Duodenal mucosa (tissue), 2 donors: ENCODE results near the gene NDUFA1.
"Not testable (repeated sequence)": the region's sequence is repeated elsewhere in the genome, so short reads cannot be mapped to it uniquely, and the experiment has no call there.

Experiments
- H3K27ac ChIP-seq: one replicate; pipeline ENCODE4 v1.7.0; 2013; ENCODE audit warnings: low read depth, low read length
- H3K27me3 ChIP-seq, 2 donors: one replicate each; pipeline ENCODE4 v1.7.0; 2013; ENCODE audit warnings: low read length in 2 of 2, control low read depth in 1 of 2; ENCODE audit not compliant: insufficient read depth in 2 of 2, control insufficient read depth in 1 of 2
- H3K36me3 ChIP-seq, 2 donors: one replicate each; pipeline ENCODE4 v1.7.0; 2013; ENCODE audit warnings: low read length in 2 of 2, control low read depth in 1 of 2; ENCODE audit not compliant: insufficient read depth in 2 of 2, control insufficient read depth in 1 of 2
- H3K4me1 ChIP-seq, 2 donors: one replicate each; pipeline ENCODE4 v1.7.0; 2013; ENCODE audit warnings: low read length in 2 of 2, control low read depth in 1 of 2; ENCODE audit not compliant: insufficient read depth in 2 of 2, control insufficient read depth in 1 of 2
- H3K4me3 ChIP-seq, 2 donors: one replicate each; pipeline ENCODE4 v1.7.0; 2013; ENCODE audit warnings: low read length in 2 of 2, low read depth in 1 of 2
- H3K9ac ChIP-seq, 2 donors: one replicate each; pipeline ENCODE4 v1.7.0; 2013; ENCODE audit warnings: low read length in 2 of 2, low read depth in 1 of 2
- H3K9me3 ChIP-seq, 2 donors: one replicate each; pipeline ENCODE4 v1.7.0; 2013; ENCODE audit warnings: low read length in 2 of 2, control low read depth in 1 of 2; ENCODE audit not compliant: control insufficient read depth in 1 of 2

The NDUFA1 gene

GRCh38 chrX:119878740-119879139 lies 7.1 kb downstream of the NDUFA1 start:
- H3K36me3 ChIP-seq: peaks cover 4 to 13% of the 10 kb centered on the region in 2 donors
- H3K9ac ChIP-seq: no peak overlapping the region
- no peaks in the 10 kb centered on the region for H3K9me3 ChIP-seq
- H3K4me1 ChIP-seq: no peaks in the 10 kb centered on the region
- no peaks in the 10 kb centered on the region for H3K27me3 ChIP-seq
- no peak overlapping the region for H3K27ac ChIP-seq
- H3K4me3 ChIP-seq: no peak overlapping the region

DNA sequence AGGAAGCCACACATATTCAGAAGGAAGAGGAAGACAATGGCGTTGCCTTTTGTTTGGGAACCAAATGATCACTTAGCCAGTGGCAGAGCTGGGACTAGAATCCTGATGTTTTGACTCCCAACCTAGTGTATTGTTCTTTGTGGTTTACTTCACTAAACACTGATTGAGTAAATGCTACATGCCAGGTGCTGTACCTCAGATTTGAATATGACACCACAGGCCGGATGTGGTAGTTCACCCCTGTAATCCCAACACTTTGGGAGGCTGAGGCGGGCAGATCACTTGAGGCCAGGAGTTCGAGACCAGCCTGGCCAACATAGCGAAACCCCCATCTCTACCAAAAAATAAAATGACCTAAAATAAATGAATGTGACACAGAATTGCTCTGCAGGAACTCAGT lies 8.4 kb downstream of the NDUFA1 start:
- peaks cover 4 to 10% of the 10 kb centered on the region in 2 donors for H3K36me3 ChIP-seq
- H3K27me3 ChIP-seq: no peaks in the 10 kb centered on the region
- no peaks in the 10 kb centered on the region for H3K4me1 ChIP-seq
- no peak overlapping the region for H3K4me3 ChIP-seq
- no peak overlapping the region for H3K9ac ChIP-seq
- H3K9me3 ChIP-seq: no peaks in the 10 kb centered on the region
- H3K27ac ChIP-seq: no peak overlapping the region

DNA sequence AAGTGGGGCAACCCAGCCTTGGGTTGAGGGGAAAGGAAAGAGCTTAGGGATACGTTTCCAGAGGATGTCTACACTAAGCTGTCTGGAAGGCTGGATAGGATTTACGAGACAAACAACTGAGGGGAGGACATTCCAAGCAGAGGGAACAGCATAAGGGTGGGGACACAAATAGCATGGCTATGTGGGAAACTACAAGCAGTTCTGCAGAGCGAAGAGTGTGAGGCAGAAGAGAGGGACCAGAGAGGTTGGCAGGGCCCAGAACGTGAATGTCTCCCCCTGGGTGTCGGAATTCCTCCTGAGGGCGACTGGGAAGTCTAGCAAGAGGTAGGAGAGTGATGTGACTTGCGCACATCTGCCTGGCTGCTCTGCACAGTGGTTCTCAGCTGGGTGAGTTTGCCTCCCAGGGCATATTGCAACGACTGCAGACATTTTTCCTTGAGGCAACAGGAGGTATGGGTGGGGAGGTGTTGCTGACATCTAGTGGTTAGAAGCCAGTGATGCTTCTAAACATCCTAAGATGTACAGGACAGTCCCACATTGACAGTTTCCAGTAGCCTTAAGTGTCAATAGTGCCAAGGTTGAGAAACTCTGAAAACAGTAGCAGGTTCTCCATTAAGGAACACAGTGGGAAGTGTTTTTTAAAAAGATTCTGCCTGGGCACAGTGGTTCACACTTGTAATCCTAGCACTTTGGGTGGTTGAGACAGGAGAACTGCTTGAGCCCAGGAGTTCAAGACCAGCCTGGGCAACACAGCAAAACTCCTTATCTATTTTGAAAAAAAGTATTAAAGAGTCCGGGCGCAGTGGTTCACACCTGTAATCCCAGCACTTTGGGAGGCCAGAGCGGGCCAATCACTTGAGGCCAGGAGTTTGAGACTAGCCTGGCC lies 9.2 kb downstream of the NDUFA1 start:
- no peak overlapping the region for H3K4me3 ChIP-seq
- H3K9ac ChIP-seq: no peak overlapping the region
- H3K4me1 ChIP-seq: no peaks in the 10 kb centered on the region
- peaks cover 4 to 8% of the 10 kb centered on the region in 2 donors for H3K36me3 ChIP-seq
- H3K27me3 ChIP-seq: no peaks in the 10 kb centered on the region
- no peaks in the 10 kb centered on the region for H3K9me3 ChIP-seq
- no peak overlapping the region for H3K27ac ChIP-seq

DNA sequence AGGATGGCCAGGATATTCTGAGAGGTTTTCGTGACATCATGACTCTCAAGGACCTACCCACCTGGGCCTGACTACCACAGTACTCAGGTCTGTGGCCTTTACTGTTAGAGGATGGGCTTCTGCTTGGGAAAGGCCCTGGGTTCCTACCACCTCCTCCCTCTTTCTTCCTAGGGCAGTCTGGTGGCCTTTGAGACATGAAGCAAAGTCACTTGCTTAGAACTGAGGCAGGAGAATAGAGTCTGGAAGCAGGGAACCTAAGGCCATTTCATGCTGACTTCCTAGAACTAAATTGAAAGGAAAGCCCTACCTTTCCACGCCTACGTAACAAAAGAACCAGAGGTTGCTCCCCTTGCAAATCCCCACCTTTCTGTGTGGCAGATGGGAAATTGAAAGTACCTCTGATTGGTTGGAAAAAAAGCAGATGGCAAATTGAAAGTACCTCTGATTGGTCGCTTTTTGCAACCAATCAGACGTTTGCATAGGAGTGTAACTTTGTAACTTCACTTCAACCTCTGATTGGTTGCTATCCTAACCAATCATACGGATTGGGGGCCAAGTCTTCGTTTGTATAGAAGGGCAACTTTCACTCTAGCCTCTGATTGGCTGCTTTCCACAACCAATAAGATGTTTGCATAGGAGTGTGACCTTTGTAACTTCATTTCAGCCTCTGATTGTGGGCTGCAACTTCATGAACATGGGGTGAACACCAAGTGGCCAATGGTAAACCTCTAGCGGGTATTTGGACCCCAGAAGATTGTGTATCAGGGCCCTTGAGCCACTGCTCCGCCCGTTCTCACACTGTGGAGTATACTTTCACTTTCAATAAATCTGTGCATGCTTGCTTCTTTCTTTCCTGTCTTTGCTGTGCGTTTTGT lies 14.2 kb downstream of the NDUFA1 start:
- peak overlapping the region; percentile 61 to 68 for H3K4me3 ChIP-seq
- H3K9me3 ChIP-seq: no peaks in the 10 kb centered on the region

DNA sequence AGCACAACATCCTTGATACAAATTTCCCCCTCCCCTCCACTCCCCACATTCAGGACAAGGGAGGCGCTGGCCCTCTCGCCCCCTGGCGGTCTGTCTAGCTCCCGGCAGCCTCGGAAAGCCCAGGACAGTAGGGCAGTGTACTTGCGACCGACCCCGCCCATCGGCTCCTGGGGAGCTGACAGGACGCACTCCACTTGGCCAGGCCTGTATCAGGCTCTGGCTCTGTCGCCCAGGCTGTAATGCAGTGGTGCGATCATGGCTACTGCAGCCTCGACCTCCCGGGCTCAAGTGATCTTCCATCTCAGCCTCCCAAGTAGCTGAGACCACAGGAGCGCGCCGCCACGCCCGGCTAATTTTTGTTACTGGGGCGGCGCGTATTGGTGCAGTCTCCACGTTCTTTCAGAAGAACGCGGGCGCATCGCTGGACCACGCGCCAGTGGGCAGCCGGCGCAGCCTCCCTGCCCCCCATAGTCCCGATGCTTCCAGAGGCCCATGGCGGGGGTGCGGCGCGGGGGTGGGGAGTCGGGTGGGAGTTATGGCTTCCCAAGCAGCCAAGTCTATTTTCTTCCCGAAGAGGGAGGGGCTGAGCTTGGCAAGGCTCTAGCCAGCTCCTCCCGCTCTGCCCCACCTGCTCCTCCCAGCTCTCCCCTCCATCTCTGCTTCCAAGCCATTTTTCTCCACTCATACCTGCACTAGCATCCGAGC lies 16.2 kb downstream of the NDUFA1 start:
- no peak overlapping the region for H3K9ac ChIP-seq
- H3K27ac ChIP-seq: no peak overlapping the region
- H3K4me3 ChIP-seq: peak overlapping the region; percentile 58 to 61

More for the DNA sequence above, 14.2 kb downstream of the NDUFA1 start:
- Histone ChIP-seq H3K9ac (peak overlapping the region in 1 of 2 donors; percentile 51), H3K4me1 (no peaks in the 10 kb centered on the region), H3K27me3 (no peaks in the 10 kb centered on the region), H3K36me3 (no peaks in the 10 kb centered on the region), H3K27ac (peak overlapping the region; percentile 30)

DNA sequence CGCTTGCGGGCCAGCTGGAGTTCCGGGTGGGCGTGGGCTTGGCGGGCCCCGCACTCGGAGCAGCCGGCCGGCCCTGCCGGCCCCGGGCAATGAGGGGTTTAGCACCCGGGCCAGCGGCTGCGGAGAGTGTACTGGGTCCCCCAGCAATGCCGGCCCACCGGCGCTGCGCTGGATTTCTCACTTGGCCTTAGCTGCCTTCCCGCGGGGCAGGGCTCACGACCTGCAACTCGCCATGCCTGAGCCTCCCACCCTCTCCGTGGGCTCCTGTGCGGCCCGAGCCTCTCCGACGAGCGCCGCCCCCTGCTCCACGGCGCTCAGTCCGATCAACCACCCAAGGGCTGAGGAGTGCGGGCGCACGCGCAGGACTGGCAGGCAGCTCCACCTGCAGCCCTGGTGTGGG lies 19.0 kb downstream of the NDUFA1 start:
- not testable (repeated sequence) for H3K4me3 ChIP-seq, H3K9ac ChIP-seq, H3K36me3 ChIP-seq, H3K27me3 ChIP-seq, H3K9me3 ChIP-seq, H3K27ac ChIP-seq, H3K4me1 ChIP-seq

More for the DNA sequence above, 16.2 kb downstream of the NDUFA1 start:
- no peaks in the 10 kb centered on the region for H3K36me3 ChIP-seq
- H3K27me3 ChIP-seq: no peaks in the 10 kb centered on the region
- no peaks in the 10 kb centered on the region for H3K9me3 ChIP-seq
- H3K4me1 ChIP-seq: no peaks in the 10 kb centered on the region

DNA sequence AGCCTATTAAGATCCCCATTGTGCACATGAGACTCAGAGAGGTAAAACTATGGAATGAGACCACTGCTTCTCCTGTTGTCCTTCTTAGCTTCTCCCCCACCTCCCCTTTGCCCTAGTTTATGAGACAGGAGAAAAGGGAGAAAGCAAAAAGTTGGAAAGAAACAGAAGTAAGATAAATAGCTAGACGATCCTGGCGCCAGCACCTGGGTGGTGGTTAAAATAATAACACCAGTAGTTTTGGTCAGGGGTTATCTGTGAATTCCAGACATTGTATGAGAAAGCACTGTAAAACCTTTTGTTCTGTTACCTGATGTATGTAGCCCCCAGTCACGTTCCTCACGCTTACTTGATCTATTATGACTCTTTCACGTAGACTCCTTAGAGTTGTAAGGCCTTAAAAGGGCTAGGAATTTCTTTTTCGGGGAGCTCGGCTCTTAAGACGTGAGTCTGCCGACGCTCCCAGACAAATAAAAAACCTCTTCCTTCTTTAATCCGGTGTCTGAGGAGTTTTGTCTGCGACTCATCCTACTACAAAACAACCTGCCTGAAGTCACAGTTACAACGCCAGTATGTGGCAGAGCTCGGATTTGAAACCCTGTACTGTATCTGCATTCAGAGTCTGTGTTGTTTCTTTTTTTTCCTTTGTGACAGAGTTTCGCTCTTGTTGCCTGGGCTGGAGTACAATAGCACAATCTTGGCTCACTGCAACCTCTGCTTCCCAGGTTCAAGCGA lies 20.5 kb downstream of the NDUFA1 start:
- not testable (repeated sequence) for H3K9me3 ChIP-seq, H3K4me3 ChIP-seq, H3K4me1 ChIP-seq, H3K9ac ChIP-seq, H3K36me3 ChIP-seq, H3K27ac ChIP-seq, H3K27me3 ChIP-seq

GRCh38 chrX:119895843-119896326 lies 24.3 kb downstream of the NDUFA1 start, which contains the start of gene AKAP14:
Gene AKAP14 (plus strand): TSS chrX:119895893. CDS start chrX:119903224, 7,331 bp downstream.
- H3K4me3 ChIP-seq: no peak within 1 kb of the TSS
- H3K9me3 ChIP-seq: no peaks in the 10 kb centered on the region
- no peaks in the 10 kb centered on the region for H3K27me3 ChIP-seq
- H3K9ac ChIP-seq: no peak within 1 kb of the TSS
- H3K27ac ChIP-seq: no peak within 1 kb of the TSS
- no peaks in the 10 kb centered on the region for H3K4me1 ChIP-seq
- no peaks in the 10 kb centered on the region for H3K36me3 ChIP-seq

GRCh38 chrX:119899125-119899524 lies 27.5 kb downstream of the NDUFA1 start:
- no peaks in the 10 kb centered on the region for H3K27me3 ChIP-seq
- H3K4me3 ChIP-seq: no peak overlapping the region
- H3K27ac ChIP-seq: no peak overlapping the region
- no peaks in the 10 kb centered on the region for H3K36me3 ChIP-seq
- no peaks in the 10 kb centered on the region for H3K9me3 ChIP-seq
- no peak overlapping the region for H3K9ac ChIP-seq
- no peaks in the 10 kb centered on the region for H3K4me1 ChIP-seq
